ENCODE results near the gene SLC66A2. TPM values are rescaled to one million over a fixed set of nuclear protein-coding genes. Genes with fewer than 3 reads are reported as not detected.

The SLC66A2 gene
- total RNA-seq, 4 donors from 2014 or later, result 69.4 to 176 (median 103) TPM

DNA sequence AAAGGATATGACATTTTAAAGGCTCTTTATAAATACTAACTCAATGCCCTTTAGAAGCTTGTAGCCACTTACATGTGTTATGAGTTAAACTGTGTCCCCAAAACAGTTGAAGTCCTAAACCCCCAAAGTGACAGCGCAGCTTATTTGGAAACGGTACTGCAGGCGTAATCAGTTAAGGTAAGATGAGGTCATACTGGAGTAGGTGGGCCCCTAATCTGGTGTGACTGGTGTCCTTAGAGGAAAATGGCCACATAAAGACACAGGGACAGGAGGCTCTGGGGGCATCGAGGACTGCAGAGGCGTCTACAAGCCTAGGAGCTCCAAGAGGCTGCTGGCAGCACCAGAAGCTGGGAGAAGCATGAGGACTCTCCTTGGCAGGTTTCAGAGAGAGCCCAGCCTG, 28.4 kb upstream of the SLC66A2 start:
- DNase-seq (ENCODE audit: low spot score) (no peak), ATAC-seq (ENCODE audit: low FRiP score) (no peak)
- TF ChIP-seq, protein P1, sequence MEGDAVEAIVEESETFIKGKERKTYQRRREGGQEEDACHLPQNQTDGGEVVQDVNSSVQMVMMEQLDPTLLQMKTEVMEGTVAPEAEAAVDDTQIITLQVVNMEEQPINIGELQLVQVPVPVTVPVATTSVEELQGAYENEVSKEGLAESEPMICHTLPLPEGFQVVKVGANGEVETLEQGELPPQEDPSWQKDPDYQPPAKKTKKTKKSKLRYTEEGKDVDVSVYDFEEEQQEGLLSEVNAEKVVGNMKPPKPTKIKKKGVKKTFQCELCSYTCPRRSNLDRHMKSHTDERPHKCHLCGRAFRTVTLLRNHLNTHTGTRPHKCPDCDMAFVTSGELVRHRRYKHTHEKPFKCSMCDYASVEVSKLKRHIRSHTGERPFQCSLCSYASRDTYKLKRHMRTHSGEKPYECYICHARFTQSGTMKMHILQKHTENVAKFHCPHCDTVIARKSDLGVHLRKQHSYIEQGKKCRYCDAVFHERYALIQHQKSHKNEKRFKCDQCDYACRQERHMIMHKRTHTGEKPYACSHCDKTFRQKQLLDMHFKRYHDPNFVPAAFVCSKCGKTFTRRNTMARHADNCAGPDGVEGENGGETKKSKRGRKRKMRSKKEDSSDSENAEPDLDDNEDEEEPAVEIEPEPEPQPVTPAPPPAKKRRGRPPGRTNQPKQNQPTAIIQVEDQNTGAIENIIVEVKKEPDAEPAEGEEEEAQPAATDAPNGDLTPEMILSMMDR (IDR thresholded peaks at IDR 0.05), result no peak

GRCh38 chr18:79975985-79976680, 24.7 kb upstream of the SLC66A2 start:
- TF ChIP-seq, protein P1 (IDR thresholded peaks at IDR 0.05), result no peak
- ATAC-seq (ENCODE audit: low FRiP score) (no peak), DNase-seq (ENCODE audit: low spot score) (no peak)

DNA sequence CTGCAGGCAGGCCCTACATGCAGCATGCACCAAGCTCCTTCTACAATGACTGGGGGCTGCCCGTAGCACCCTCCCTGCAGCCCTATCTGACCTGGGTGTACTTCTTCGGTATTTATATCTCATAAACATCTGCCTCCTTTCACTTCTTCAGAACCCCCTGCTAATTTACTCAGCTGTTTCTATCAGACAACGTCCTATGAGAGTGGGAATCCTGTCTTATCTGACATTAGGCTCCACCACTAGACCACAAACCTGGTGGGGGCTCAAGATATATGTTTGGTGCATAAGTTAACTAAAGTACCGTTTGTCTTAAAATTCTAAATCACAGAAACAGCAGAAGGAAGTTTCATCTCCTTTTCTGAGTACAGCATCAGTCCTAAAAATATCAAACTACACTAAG, 23.6 kb upstream of the SLC66A2 start:
- no peak for DNase-seq (ENCODE audit: low spot score)
- TF ChIP-seq, protein P1 (IDR thresholded peaks at IDR 0.05), result no peak
- no peak for ATAC-seq (ENCODE audit: low FRiP score)

DNA sequence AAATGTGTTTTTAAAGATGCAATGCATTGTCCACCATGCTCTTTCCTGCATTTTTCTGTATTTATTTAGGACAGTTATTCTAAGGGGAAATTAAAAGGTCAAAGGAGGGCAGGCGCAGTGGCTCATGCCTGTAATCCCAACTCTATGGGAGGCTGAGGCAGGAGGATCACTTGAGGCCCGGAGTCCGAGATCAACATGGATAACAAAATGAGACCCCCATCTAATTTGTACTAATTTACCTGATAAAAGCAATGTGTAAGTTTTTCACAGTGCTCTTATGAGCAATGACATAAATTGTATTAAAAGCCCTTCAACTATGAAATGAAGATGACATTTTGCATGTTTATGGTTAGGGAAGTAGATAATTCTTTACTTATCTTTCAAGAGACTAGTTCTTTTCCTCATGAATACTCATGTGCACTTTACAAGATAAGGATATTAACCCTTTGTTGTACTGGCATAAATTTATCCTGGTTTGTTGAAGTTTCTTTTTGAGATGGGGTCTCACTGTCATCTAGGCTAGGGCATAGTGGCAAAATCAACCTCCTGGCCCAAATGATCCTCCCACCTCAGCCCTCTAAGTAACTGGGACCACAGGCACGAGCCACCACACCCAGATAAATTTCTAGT, 22.7 kb upstream of the SLC66A2 start:
- ATAC-seq (ENCODE audit: low FRiP score) (no peak), DNase-seq (ENCODE audit: low spot score) (no peak)
- TF ChIP-seq, protein P1 (IDR thresholded peaks at IDR 0.05), result no peak

- TF ChIP-seq, protein P1 (IDR thresholded peaks at IDR 0.05), result no peak
- ATAC-seq (ENCODE audit: low FRiP score) (no peak), DNase-seq (ENCODE audit: low spot score) (no peak)
These were observed 22.1 kb upstream of the SLC66A2 start for GRCh38 chr18:79973517-79973916.

DNA sequence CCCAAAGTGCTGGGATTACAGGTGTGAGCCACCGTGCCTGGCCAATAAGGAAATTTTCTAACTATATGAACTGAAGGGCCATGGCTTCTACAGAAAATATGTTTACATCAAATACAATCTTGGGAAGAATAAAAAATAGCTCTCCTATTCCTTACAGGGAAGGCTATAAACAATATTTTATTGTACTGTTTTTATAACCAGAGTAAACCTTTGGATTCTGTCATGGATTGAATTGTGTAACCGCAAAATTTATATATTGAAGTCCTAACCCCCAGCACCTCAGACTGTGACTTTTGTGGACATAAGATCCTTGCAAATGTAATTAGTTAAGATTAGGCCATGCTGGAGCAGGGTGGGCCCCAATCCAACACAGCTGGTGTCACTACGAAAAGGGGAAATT, 21.3 kb upstream of the SLC66A2 start:
- ATAC-seq (ENCODE audit: low FRiP score) (no peak), DNase-seq (ENCODE audit: low spot score) (no peak)
- TF ChIP-seq, protein P1 (IDR thresholded peaks at IDR 0.05), result no peak

DNA sequence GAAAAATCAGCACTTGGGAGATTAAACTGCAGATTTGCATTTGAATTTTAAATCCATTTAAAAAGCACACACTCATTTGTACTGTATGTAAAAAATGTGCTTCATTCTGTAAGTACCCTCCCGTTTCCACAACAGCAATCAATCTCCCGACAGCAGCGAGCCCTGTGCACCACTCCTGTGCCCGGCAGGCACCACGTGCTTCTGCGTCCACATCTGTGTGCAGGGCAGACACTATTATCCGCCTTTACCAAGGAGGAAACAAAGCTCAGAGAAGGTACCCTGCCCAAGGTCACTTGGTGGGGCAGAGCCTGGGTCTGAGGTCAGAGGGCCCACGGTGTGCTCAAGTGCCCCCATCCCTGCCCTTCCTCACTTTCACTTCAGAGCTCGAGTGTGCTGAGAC, 20.5 kb upstream of the SLC66A2 start:
- ATAC-seq (ENCODE audit: low FRiP score) (no peak), DNase-seq (ENCODE audit: low spot score) (peak; percentile 6)
- TF ChIP-seq, protein P1 (IDR thresholded peaks at IDR 0.05), result no peak

Data from omental fat pad (tissue), 4 donors.